Left hindlimb (tissue), 1 donor: ENCODE data around the gene GRM1.
"Not testable (repeated sequence)": the region's sequence is repeated elsewhere in the genome, so short reads cannot be mapped to it uniquely, and the experiment has no call there.

Experiments used
- DNase-seq: peaks from one replicate; pipeline ENCODE4 v3.0.0-alpha.2; 2018

Gene GRM1

GRCh38 chr6:146200176-146200575 lies 171.3 kb downstream of the GRM1 start:
- peak; percentile 49 for DNase-seq

- no peak for DNase-seq
These were observed 173.7 kb downstream of the GRM1 start for GRCh38 chr6:146202570-146202969.

GRCh38 chr6:146209942-146210341 lies 181.1 kb downstream of the GRM1 start:
- no peak for DNase-seq

GRCh38 chr6:146210406-146211083 lies 181.7 kb downstream of the GRM1 start:
- DNase-seq, result no peak

- no peak for DNase-seq
These were observed 182.8 kb downstream of the GRM1 start for GRCh38 chr6:146211646-146212045.

GRCh38 chr6:146212781-146213180 lies 183.9 kb downstream of the GRM1 start:
- DNase-seq, result no peak

GRCh38 chr6:146219101-146219500 lies 190.2 kb downstream of the GRM1 start:
- DNase-seq, result no peak

- DNase-seq, result no peak
These were observed 195.6 kb downstream of the GRM1 start for GRCh38 chr6:146224449-146224848.

- no peak for DNase-seq
These were observed 196.1 kb downstream of the GRM1 start for GRCh38 chr6:146224988-146225387.

- DNase-seq, result no peak
These were observed 211.5 kb downstream of the GRM1 start for GRCh38 chr6:146240322-146240721.

GRCh38 chr6:146240807-146241206 lies 211.9 kb downstream of the GRM1 start:
- DNase-seq, result no peak

- not testable (repeated sequence) for DNase-seq
These were observed 214.8 kb downstream of the GRM1 start for GRCh38 chr6:146243646-146244045.

- no peak for DNase-seq
These were observed 215.8 kb downstream of the GRM1 start for GRCh38 chr6:146244630-146245143.

GRCh38 chr6:146246028-146246427 lies 217.2 kb downstream of the GRM1 start:
- no peak for DNase-seq

- no peak for DNase-seq
These were observed 224.8 kb downstream of the GRM1 start for GRCh38 chr6:146253691-146254090.

- DNase-seq, result no peak
These were observed 229.3 kb downstream of the GRM1 start for GRCh38 chr6:146258206-146258605.

- no peak for DNase-seq
These were observed 232.0 kb downstream of the GRM1 start for GRCh38 chr6:146260886-146261285.

- DNase-seq, result no peak
These were observed 236.2 kb downstream of the GRM1 start for GRCh38 chr6:146265056-146265455.

- DNase-seq, result no peak
These were observed 238.6 kb downstream of the GRM1 start for GRCh38 chr6:146267447-146267846.

- no peak for DNase-seq
These were observed 239.1 kb downstream of the GRM1 start for GRCh38 chr6:146267946-146268345.

GRCh38 chr6:146269482-146269881 lies 240.6 kb downstream of the GRM1 start:
- DNase-seq, result no peak

GRCh38 chr6:146271163-146271562 lies 242.3 kb downstream of the GRM1 start:
- DNase-seq, result peak; percentile 36

GRCh38 chr6:146273490-146273889 lies 244.6 kb downstream of the GRM1 start:
- DNase-seq, result no peak

- no peak for DNase-seq
These were observed 248.3 kb downstream of the GRM1 start for GRCh38 chr6:146277142-146277541.
